ENCODE measurements around the gene HOXB4.

Gene HOXB4

GRCh38 chr17:48575066-48575582 lies 3.0 kb downstream of the HOXB4 start:
- no peak for TF ChIP-seq POLR2A (IDR thresholded peaks at IDR 0.05; ENCODE audit: extremely low read depth, insufficient read length)
- no peak for TF ChIP-seq MAX (IDR thresholded peaks at IDR 0.05; ENCODE audit: low read depth, low read length)
- no peak for TF ChIP-seq MYC (IDR thresholded peaks at IDR 0.05; ENCODE audit: low read depth, low read length)
- TF ChIP-seq CTCF (IDR thresholded peaks at IDR 0.05; ENCODE audit: low read depth, low read length): no peak
- no peak overlapping the region for H3K4me3 ChIP-seq (ENCODE audit: low read depth, low read length)
- no peak for DNase-seq (ENCODE audit: low read depth)

- DNase-seq (ENCODE audit: low read depth): no peak
- no peak for TF ChIP-seq MYC (IDR thresholded peaks at IDR 0.05; ENCODE audit: low read depth, low read length)
- TF ChIP-seq POLR2A (IDR thresholded peaks at IDR 0.05; ENCODE audit: extremely low read depth, insufficient read length): no peak
- no peak for TF ChIP-seq CTCF (IDR thresholded peaks at IDR 0.05; ENCODE audit: low read depth, low read length)
- TF ChIP-seq MAX (IDR thresholded peaks at IDR 0.05; ENCODE audit: low read depth, low read length): no peak
- H3K4me3 ChIP-seq (ENCODE audit: low read depth, low read length): no peak overlapping the region
Measured at GRCh38 chr17:48574505-48575065, 3.6 kb downstream of the HOXB4 start.

- TF ChIP-seq CTCF (IDR thresholded peaks at IDR 0.05; ENCODE audit: low read depth, low read length) (no peak), POLR2A (IDR thresholded peaks at IDR 0.05; ENCODE audit: extremely low read depth, insufficient read length) (no peak), MYC (IDR thresholded peaks at IDR 0.05; ENCODE audit: low read depth, low read length) (no peak), MAX (IDR thresholded peaks at IDR 0.05; ENCODE audit: low read depth, low read length) (no peak)
- DNase-seq (ENCODE audit: low read depth): no peak
- no peak overlapping the region for H3K4me3 ChIP-seq (ENCODE audit: low read depth, low read length)
Measured at GRCh38 chr17:48571826-48572417, 6.2 kb downstream of the HOXB4 start.

GRCh38 chr17:48571024-48571818 lies 6.9 kb downstream of the HOXB4 start:
- no peak overlapping the region for H3K4me3 ChIP-seq (ENCODE audit: low read depth, low read length)
- no peak for DNase-seq (ENCODE audit: low read depth)

More at GRCh38 chr17:48571024-48571818, 6.9 kb downstream of the HOXB4 start:
- TF ChIP-seq MAX (IDR thresholded peaks at IDR 0.05; ENCODE audit: low read depth, low read length): no peak
- no peak for TF ChIP-seq MYC (IDR thresholded peaks at IDR 0.05; ENCODE audit: low read depth, low read length)
- TF ChIP-seq POLR2A (IDR thresholded peaks at IDR 0.05; ENCODE audit: extremely low read depth, insufficient read length): no peak
- no peak for TF ChIP-seq CTCF (IDR thresholded peaks at IDR 0.05; ENCODE audit: low read depth, low read length)
